Stimulated activated naive CD4-positive, alpha-beta T cell (primary cell): Measurements from ENCODE around the gene TBC1D8.
"Not testable (repeated sequence)": the region's sequence is repeated elsewhere in the genome, so short reads cannot be mapped to it uniquely, and the experiment has no call there.

Source experiments
- DNase-seq, 6 experiments: peaks; one replicate each; lab custom pipeline; 2025; lab: John Stamatoyannopoulos, UW

TBC1D8 gene

DNA sequence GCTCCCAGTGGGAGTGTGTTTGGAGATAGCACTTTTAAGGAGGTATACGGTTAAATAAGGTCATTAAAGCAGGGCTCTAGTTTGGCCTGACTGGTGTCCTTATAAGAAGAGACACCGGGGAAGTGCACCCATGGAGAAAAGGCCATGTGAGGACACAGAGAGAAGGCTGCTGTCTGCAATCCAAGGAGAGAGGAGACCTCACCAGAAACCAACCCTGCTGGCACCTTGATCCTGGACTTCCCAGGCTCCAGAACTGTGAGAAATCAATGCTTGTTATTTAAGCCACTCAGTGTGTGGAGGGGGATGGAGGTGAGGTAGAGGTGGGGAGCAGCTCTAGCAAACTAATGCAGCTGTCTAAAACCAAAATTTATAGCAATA, 87.1 kb downstream of the TBC1D8 start:
- DNase-seq = no peak

DNA sequence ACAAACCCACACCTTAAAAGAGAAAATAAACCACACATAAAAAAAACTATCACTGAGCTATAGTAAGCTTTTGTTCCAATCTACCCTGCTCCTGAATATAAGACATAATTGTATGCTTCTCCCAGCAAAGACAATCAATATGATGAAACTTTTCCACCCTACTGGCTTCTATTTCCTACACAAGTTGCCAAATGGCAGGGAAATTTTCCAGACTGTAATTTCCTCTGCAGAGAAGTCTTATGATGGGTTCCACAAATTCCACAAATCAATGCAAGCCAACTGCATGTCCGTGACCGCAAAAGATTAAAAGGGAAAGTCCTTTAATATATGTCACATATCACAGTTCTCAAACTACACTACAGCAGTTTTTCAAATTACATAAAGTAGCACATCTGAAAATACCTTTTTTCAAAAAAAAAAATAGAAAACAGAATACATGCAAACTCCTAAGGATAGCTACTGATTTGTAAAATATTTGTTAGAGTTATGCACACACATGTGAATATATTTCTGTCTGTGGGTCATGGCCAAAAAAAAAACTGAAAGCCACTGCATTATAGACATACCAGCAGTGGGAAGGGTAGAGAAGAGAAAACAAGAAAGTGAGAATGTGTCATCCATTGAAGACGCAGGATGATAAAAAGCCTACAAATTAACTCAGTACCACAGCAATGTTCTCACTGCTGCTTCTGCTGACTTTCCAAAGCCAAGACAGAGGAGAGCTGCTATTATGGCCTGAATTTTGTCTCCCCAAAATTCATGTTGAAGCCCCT, 87.6 kb downstream of the TBC1D8 start:
- no peak for DNase-seq

DNA sequence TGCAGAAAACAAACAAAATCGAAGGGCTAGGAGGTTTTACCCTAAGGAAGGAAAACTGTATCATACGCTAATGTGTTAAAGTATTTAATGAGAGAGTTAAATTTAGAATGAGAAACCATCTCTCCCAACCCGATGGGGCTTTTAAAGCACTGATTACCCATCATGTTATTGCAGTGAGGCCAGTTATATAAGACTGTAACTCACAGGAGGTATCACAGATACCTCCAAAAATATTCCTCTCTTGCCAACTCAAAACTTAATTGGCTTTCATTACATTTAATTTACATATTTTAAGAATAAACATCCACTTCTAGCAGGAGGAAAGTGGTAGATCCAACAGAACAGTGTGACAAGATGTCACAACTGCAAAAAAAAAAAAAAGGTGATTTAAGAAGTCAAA, 92.8 kb downstream of the TBC1D8 start:
- DNase-seq = no peak

DNA sequence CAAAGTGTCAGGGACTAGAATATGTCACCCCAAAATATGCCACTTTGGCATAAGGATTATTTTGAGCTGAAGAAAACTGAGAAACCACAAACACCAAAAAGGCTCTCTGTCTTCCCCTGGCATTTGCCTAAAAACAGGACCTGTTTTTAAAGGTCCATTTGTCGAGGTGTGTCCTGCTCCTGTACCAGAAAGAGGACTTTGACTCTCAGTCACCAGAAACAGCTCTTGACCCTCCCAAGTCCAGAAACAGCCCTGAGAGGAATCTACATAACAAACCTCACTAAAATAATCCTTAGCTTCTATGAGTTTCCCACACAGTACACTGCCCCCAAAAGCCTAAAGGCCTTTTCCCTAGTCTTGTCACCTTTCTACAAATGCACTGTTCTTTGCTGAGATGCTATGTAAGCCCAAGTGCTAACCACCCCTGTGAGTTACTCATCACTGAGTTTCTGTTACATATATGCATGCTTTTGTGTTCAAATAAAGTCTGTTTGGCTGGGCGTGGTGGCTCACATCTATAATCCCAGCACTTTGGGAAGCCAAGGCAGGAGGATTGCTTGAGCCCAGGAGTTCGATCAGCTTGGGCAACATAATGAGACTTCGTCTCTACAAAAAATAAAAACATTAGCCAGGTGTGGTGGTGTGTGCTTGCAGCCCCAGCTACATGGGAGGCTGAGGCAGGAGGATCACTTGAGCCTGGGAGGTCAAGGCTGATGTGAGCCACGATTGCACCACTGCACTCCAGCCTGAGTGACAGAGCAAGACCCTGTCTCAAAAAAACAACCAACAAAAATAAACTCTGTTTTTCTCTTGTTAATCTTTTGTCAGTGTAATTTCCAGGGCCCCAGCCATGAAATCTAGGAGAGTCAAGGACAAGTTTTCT, 93.9 kb downstream of the TBC1D8 start:
- DNase-seq = no peak

DNA sequence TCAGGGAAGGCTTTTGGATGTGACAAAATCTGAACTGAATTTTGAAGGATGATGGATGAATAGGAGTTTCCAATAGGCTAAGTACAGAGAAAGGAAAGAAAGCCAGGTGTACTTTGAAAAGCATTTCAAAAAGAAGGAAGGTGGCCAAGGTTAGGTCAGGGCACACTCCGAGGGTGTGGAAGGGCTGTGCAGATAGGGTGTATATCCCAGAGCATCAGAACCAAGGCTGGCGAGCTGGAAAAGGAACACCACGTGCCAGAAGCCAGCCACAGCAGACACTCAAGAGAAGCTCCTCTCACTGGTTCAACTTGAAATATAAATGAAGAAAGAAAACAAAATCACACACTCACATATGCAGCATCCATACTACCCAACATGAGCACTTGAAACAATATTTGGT, 98.1 kb downstream of the TBC1D8 start:
- no peak for DNase-seq

DNA sequence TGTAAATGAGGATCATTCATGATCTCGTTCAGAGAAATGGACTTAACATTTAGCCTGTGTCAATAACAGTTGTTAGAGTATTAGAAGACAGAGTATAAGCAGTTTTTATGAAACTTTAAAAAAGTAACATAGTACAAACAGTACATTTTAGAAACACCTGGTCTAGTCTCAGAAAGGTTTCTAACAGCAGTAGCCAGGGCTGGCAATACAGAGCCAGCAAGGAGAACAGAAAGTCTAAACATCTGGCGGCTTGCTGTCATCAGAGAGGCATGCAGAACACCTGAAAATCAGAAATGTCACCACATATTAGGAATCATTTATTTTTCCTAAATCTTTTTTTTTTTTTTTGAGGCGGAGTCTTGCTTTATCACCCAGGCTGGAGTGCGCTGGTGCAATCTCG, 99.0 kb downstream of the TBC1D8 start:
- DNase-seq = no peak

DNA sequence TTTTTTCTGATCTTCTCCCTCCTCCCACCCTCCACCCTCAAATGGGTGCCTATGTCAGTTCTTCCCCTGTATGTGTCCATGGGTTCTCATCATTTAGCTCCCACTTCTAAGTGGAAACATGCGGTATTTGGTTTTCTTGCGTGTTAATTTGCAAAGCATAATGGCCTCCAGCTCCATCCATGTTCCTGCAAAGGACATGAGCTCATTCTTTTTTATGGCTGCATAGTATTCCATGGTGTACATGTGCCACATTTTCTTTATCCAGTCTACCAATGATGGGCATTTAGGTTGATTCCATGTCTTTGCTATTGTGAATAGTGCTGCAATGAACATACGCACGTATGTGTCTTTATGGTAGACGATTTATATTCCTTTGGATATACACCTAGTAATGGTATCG, 100.3 kb downstream of the TBC1D8 start:
- DNase-seq = not testable (repeated sequence)

DNA sequence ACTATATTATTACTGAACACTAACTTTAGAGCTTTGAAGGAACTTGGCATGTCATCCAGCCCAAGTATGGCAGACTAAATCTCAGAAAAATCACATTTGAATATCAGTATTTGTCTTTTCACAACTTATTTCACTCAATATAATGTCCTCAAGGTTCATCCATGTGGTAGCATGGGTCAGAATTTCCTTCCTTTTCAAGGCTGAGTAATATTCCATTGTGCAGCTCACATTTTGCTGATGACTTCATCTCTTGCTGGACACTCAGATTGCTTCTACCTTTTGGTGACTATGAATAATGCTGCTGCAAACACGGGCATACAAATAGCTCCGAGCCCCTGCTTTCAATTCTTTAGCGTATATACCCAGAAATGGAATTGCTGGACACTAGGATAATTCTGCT, 102.4 kb downstream of the TBC1D8 start:
- no peak for DNase-seq

DNA sequence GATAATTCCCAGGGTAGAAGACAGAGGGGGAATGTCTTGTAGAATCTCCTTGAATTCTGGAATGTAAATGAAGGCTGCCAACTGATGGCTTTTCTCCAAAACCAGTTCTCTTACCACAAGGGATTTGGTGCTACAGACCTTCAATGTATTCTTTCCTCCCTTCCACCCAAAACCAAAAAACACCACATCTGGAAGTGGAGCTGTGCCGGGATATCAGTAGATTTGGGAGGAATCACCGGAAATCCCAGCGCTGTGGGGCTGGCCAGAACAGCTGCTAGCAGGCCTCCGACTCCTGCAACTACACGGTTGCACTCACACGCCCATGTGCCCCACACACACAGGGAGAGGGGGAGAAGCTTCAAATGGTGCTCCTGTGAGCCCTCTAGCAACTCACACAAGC, 103.4 kb downstream of the TBC1D8 start:
- DNase-seq = no peak

DNA sequence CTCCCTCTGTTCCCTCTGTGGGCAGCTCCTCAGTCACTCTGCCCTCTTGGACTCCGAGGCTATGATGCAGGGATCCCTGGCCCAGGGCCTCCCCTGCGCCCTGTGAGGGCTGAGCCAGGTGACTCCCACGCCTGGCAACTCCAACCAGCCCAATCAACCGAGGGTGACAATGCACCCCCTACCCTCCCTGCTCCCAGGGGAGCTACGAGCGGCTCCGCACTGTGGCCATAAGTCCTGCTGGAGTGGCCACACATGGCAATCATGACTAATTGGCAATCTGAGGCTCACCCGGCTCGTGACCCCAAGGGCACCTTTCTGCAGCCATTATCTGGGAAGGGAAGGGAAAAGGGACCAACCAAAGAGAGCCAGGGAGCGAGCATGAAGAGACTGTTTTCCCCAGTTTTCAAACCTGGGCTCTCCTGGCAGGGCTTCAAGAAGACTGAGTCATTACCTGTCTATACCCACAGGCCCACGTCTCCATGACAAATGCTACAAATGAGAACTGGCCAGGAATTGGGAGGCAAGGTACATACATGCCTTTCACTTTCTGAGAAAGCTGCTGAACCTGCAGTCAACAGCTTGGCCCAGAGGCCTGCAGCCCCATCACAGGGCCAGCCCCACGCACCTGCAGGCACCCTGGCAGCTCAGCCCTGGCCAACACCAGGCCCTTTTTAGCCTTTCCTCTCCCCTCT, 104.0 kb downstream of the TBC1D8 start:
- no peak for DNase-seq

DNA sequence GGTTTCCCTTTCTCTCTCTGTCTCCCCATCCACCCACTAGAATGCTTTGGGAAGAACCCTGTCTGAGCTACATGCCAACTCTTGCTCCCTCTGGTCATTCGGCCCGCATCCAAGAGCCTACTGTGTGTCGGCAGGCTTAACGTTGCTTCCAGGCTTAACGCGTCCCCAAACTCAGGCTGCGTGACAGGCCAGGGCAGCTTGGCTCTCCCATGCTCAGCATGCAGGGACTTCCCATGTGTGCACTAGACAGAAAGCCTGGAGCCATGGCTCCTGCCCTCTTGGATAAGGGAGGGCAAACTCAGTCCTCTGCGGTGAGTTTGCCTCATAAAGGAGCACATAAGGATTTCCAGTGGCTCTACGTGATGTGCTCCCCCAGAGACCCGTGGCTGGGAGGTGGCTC, 105.9 kb downstream of the TBC1D8 start:
- no peak for DNase-seq

DNA sequence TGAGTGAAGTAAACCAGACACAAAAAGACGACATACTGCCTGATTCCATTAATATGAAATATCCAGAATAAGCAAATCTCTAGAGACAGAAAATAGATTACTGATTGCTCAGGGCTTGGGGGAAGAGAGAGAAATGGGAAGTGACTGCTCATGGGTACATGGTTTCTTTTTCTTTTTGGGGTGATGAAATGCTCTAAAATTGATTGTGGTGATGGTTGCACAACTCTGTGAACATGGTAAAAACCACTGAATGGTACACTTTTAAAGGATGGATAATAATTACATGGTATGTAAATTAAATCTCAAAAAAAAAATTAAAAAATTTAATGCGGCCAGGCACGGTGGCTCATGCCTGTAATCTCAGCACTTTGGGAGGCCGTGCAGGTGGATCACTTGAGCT, 109.8 kb downstream of the TBC1D8 start:
- no peak for DNase-seq

DNA sequence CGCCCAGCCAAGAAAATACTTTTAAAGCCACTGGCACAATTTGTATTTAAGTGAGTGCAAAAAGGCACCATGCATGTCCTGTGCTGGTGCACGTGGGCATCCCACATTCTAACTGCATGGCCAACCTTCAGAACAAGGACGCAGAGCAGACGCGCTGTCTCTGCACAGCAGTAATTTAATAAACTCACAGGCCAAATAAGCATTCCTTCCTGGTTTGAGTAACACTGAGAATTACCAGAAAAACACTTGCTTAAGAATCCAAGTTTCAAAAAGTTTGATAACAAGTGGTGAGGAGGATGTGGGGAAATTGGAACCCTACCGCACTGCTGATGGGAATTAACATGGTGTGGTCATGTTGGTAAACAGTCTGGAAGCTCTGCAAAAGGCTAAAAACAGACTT, 110.4 kb downstream of the TBC1D8 start:
- no peak for DNase-seq

DNA sequence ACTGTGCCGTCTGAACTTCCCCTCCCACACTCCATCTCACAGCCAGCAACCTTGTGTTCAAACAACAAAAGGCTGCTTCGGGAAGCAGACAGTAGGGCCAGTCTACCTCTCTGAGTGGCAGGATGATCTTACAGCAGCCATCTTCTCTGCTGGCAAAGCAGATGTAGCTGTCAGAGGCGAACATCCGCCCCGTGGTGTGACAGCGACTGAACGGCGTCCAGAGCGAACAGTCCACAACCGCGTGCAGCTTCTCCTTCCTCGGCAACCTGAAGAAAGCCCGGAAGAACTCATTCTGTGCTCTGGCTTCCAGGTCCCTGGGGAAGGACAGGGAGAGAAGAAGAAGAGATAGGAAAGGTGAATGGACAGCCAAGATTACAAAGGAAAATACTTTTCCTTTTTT, 111.1 kb downstream of the TBC1D8 start:
- no peak for DNase-seq

DNA sequence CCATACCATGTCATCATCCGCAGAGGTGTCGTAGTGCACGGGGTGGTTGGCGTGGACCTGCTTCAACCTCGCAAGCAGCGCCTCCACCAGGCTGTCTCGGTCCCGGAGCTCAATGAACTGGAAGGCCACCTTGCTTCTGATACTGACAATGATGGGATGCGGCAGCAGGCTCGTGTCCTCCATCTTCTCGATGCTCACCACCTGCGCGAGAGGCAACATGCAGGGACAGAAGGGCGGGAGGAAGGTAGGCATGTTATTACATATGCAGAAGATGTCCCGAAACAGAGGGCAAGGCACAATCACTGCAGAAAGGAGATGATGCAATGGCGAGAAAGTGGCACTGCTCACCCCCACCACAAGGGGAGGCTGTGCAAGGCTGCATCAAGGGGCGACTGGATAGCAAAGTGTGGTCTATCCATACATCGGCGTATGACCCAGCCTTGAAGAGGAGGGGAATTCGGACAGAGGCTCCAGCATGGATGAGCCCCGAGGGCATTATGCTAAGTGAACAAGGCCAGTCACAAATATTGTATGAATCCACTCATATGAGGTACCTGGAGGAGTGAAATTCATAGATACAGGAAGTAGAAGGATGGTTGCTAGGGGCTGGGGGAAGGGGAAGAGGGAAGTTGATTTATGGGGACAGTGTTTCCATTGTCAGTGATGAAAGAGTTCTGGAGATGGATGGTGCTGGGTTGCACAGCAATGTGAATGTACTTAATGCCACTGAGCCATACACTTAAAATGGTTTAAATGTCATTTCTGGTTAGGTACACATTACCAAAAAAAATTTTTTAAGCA, 112.5 kb downstream of the TBC1D8 start:
- no peak for DNase-seq

DNA sequence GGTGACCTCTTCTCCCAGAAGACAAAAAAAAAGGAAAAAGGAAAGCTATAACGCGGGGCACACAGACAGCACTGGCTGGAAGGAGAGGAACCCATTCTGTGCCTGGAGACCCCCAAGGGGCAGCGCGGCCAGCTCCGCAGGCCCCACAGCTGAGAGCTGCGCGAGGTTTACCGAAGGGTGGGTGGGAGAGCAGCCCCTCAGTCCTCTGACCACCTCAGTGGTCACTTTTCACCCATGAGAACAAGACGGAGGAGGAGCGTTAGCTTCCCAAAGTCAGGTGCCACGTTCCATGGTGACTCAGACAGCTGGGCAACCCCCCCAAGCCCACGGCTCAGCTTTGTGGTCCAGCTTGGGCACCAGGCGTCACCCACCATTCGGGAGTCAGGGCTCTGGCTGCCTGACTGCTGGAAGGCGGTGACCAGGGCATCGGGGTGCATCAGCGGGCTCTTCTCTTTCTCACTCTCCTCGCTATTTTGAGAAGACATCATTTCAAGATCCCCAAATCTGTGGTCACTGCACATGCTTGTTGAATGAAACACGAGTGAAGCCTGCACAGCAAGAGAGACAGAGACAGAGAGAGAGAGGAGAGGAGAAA, 113.9 kb downstream of the TBC1D8 start:
- no peak for DNase-seq

DNA sequence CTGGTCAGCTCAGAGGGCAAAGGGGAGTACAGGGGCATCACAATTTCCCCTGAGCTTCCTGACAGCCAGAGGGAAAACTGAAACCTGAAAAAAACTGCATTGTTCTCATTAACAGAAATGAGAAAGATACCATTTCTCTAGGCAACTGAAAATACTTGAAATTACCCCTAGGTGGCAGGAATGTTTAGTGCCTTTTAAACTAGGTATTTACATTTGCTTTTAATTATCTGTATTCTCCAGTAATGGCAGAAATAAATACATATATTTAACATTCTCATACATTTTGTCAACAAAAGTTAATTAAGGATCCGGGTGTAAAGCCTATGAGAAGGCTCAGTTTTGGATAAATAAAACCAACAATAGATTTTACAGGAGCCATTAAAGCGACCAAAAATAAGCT, 114.6 kb downstream of the TBC1D8 start:
- no peak for DNase-seq

DNA sequence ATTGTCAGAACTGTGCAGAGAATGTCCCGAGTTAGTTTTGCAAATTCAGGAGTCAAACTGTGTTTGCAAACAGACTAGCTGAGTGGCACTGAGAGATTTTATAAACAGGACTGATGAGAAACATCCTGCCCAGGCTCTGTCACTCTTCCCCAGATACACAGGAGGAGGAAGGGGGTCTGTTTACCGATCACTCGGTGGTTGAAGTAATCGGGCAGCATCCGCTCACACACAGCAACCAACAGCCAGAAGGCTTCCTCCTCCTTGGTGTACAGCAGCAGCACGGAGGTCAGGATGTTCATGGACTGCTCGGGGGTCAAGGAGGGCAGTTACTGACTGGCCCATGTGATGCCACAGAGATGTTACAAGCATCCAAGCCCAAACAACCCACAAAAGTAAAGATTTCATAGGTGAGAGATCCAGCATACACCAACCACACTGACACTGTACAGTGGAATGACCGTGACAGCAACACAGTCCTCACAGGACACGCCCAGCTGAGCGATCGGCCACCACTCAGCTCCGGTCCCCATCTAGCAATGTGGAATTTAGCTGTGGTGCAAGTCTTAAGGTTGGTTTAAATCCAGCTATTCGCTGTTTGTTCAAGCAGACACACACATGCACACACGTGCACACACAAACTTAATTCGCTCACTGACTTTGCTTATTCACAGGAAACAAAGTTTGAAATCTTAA, 119.0 kb downstream of the TBC1D8 start:
- DNase-seq = no peak

DNA sequence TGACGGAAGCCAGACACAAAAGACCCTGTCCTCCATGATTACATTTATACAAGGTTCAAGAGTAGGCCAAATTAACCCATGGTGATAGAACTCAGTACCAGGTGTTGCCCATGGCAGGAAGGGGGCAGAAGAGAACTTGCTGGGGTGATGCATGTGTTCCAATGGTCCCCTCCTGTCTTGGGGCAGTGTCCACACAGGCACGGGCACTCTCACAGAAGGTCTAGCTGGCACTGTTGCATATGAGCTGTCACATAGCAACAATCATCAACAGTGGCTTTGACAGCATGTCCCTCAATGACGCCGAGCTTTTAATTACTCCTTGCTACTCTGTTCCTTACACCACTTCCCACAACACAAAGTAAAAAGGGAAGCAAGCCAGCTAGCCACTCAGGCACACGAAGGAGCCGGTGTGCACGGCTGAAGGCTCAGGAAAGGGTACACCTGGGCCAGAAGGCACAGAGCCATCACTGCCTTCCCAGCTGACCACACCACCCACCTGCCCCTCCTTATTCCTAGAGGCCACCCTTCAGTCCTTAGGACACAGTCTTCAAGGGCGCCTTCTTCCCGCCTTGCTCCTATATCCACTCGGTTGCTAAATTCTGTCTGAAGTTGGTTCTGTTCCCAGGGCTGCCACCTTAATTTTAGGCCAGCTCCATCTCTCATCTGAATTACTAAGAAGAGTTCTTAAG, 120.2 kb downstream of the TBC1D8 start:
- DNase-seq = no peak

DNA sequence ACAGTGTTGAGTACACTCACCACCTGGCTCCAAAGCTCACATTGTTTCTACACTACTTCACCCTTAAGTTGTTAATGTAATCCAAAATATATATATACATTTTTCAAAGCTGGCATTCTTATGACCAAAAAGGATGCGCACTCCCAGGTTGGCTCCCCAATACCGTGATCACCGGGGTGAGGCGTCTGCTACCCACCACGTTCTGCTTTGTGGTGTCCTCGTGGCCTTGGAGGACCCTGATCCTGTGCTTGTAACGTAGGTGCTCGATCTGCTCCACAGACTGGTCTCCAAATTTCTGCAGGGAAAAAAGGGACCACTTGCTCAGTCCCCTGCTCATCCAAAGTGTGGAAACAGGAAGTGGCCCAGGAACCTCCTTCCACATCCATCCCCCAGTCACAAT, 123.3 kb downstream of the TBC1D8 start:
- no peak for DNase-seq
